ENCODE measurements around the gene NMT2.

- TF ChIP-seq CTCF (IDR thresholded peaks at IDR 0.05) (no peak), POLR2A (IDR thresholded peaks at IDR 0.05) (no peak)
These were observed 7.1 kb upstream of the NMT2 start for GRCh38 chr10:15175587-15175986.

All from right lobe of liver (tissue), 4 donors.